Measurements from ENCODE around the gene TOP3B.

The TOP3B gene

DNA sequence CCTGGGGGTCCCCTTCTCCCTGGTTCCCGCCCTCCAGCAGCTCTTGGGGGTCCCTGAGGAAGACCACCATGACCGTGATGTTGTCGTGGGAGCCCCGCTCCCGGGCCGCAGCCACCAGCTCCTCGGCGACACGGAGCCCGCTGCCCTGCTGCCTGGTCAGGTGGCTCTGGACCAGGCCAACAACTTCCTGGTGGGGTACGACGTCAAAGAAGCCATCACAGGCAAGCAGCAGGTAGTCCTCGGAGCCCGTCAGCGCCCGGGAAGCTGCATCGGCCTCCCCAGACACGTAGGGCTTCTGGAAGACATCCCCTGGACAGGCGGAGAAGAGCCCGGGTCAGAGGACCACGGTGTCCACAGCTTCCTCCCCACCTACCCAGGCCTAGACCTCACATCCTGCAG lies 59.4 kb downstream of the TOP3B start:
- Histone ChIP-seq H3K4me1 (ENCODE audit: control insufficient read depth in 2 of 2, insufficient read depth in 2 of 2, low read length in 2 of 2) (no peaks in the 10 kb centered on the region), H3K4me3 (ENCODE audit: low read length in 2 of 2) (no peak overlapping the region), H3K27me3 (ENCODE audit: control insufficient read depth in 2 of 2, insufficient read depth in 2 of 2, low read length in 2 of 2) (no peaks in the 10 kb centered on the region), H3K9me3 (ENCODE audit: control insufficient read depth in 2 of 2, low read length in 2 of 2) (no peaks in the 10 kb centered on the region), H3K27ac (ENCODE audit: low read depth in 2 of 2, low read length in 2 of 2) (no peak overlapping the region), H3K9ac (ENCODE audit: low read depth in 1 of 2, low read length in 2 of 2) (no peak overlapping the region), H3K36me3 (ENCODE audit: control insufficient read depth in 2 of 2, insufficient read depth in 2 of 2, low read length in 2 of 2) (peaks cover 4 to 6% of the 10 kb centered on the region in 2 donors)

DNA sequence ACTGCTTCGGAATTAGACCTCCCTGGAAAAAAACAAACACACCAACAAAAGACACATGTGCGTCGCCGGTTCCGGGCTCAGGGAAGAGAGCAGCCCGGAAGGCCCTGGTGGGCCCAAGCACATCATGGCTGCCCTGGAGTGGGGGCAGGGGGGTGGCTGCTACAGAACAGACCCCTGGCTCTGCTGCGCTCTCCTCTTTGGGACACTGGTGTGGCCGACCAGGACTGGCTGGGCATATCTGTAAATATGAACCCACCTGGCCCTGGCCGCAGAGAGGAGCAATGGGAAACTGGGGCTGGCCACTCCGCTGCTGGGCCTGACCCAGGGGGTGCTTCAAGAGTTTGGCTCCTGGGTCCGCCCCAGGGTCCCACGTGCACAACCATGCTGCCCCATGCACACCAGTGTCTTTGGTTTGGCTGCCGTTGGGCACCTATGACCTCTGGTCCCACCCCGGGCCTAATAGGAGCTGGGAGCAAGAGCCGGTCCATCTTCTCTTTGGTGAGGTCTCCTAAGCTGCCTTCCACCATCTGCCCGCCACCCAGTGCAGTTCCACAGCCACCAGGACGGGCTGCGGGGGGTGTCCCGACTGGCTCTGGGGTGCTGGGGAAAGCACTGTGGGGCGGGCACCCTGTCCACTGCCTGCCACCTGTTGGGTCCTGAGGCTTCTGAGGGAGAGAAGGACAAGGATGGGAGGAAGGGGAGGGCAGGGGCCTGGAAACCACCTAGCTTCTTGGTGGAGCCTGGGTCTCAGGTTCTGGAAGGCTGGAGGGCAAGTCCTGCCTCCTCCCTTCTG lies 60.0 kb downstream of the TOP3B start:
- H3K9ac ChIP-seq (ENCODE audit: low read depth in 1 of 2, low read length in 2 of 2), result no peak overlapping the region
- no peaks in the 10 kb centered on the region for H3K9me3 ChIP-seq (ENCODE audit: control insufficient read depth in 2 of 2, low read length in 2 of 2)
- H3K4me3 ChIP-seq (ENCODE audit: low read length in 2 of 2), result no peak overlapping the region
- no peaks in the 10 kb centered on the region for H3K4me1 ChIP-seq (ENCODE audit: control insufficient read depth in 2 of 2, insufficient read depth in 2 of 2, low read length in 2 of 2)
- no peaks in the 10 kb centered on the region for H3K27me3 ChIP-seq (ENCODE audit: control insufficient read depth in 2 of 2, insufficient read depth in 2 of 2, low read length in 2 of 2)
- H3K36me3 ChIP-seq (ENCODE audit: control insufficient read depth in 2 of 2, insufficient read depth in 2 of 2, low read length in 2 of 2), result peaks cover 3 to 4% of the 10 kb centered on the region in 2 donors
- no peak overlapping the region for H3K27ac ChIP-seq (ENCODE audit: low read depth in 2 of 2, low read length in 2 of 2)

DNA sequence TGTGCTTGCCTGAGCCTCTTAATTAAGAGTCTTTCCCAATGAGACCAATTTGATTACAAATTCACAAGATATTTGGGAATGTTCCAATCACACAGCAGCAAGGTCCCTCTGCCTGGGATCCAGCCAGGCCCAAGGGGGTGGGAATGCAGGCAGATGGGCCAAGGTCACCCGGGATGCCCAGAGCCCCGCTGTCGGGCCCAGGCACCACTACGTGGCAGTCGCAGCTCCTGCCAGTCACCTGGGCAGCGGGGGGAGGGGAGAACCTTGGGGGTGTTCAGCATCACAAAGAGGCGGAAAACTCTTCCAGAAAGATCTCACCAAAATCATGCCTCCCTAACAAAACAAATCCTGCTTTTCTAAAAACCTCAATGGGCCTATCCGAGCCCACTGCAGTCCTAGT lies 60.9 kb downstream of the TOP3B start:
- H3K9ac ChIP-seq (ENCODE audit: low read depth in 1 of 2, low read length in 2 of 2), result no peak overlapping the region
- no peaks in the 10 kb centered on the region for H3K27me3 ChIP-seq (ENCODE audit: control insufficient read depth in 2 of 2, insufficient read depth in 2 of 2, low read length in 2 of 2)
- peaks cover 3 to 4% of the 10 kb centered on the region in 2 donors for H3K36me3 ChIP-seq (ENCODE audit: control insufficient read depth in 2 of 2, insufficient read depth in 2 of 2, low read length in 2 of 2)
- H3K4me1 ChIP-seq (ENCODE audit: control insufficient read depth in 2 of 2, insufficient read depth in 2 of 2, low read length in 2 of 2), result no peaks in the 10 kb centered on the region
- H3K9me3 ChIP-seq (ENCODE audit: control insufficient read depth in 2 of 2, low read length in 2 of 2), result no peaks in the 10 kb centered on the region
- H3K27ac ChIP-seq (ENCODE audit: low read depth in 2 of 2, low read length in 2 of 2), result no peak overlapping the region
- no peak overlapping the region for H3K4me3 ChIP-seq (ENCODE audit: low read length in 2 of 2)

DNA sequence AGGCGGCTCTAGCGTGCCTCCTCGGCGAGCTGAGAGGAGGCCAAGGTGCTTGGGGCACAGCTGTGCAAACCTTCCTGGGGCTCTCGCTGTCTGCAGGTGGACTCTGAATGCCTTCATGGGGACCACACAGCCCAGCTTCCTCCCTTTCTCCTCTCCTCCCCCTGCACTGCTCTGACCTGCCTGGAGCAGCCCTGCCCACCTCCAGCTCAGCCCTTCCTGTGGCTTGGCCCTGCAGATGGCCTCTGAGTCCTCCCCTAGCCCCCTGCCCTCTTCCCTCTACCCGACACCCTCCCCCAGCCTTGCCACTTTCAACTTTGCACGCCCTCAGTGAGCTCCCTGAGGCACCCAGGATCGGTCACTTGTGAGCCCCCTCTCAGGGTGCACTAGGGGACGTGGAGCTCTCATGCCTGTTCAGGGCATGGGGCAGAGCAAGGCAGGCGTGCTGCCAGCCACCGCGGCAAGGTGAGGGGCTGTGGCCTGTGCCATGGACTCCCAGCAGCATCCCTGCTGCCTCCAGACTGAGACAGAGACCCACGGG lies 61.3 kb downstream of the TOP3B start:
- Histone ChIP-seq H3K4me3 (ENCODE audit: low read length in 2 of 2) (no peak overlapping the region), H3K9ac (ENCODE audit: low read depth in 1 of 2, low read length in 2 of 2) (no peak overlapping the region), H3K9me3 (ENCODE audit: control insufficient read depth in 2 of 2, low read length in 2 of 2) (no peaks in the 10 kb centered on the region), H3K36me3 (ENCODE audit: control insufficient read depth in 2 of 2, insufficient read depth in 2 of 2, low read length in 2 of 2) (peaks cover 0 to 3% of the 10 kb centered on the region in 2 donors), H3K4me1 (ENCODE audit: control insufficient read depth in 2 of 2, insufficient read depth in 2 of 2, low read length in 2 of 2) (no peaks in the 10 kb centered on the region), H3K27ac (ENCODE audit: low read depth in 2 of 2, low read length in 2 of 2) (no peak overlapping the region), H3K27me3 (ENCODE audit: control insufficient read depth in 2 of 2, insufficient read depth in 2 of 2, low read length in 2 of 2) (no peaks in the 10 kb centered on the region)

DNA sequence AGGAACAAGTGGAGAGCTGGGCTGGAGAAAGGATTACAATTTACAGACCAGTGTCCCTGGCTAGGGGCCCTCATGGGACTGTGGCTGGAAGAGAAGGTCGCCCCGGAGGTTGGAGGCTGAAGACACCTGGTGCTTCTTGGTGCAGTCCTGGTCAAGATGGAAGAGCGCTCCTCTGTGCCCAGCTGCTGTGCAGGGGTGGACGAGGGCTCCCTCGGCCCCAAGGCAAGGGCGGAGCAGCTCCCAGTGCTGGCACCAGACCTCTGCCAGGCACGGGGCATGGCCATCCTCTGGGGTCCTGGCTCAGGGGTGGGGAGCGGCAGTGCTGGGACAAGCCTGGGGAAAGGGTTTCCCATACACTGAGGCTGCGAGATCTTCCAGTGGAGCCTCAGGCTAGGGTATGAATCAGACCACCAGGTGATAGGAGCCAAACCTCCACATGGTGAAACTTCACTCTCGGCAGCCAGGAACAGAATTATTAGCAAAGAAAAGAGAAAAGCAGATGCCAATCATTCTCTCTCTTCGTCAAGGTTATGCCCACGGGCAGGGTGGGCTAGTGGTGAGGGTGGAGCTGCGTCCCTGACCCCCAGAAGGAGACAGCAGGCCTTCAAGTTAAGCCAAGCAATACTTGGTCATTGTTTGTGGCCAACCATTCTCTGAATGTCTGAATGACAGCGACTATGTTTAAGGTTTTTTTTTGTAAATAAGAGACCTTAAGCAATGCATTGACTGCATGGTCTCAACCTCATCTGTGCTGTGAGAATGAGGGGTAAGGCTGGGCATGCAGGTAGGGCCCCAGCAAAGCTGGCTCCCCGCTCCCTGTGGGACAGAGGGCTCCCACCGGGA lies 62.0 kb downstream of the TOP3B start:
- H3K36me3 ChIP-seq (ENCODE audit: control insufficient read depth in 2 of 2, insufficient read depth in 2 of 2, low read length in 2 of 2), result peaks cover 0 to 3% of the 10 kb centered on the region in 2 donors
- H3K4me3 ChIP-seq (ENCODE audit: low read length in 2 of 2), result no peak overlapping the region
- no peaks in the 10 kb centered on the region for H3K9me3 ChIP-seq (ENCODE audit: control insufficient read depth in 2 of 2, low read length in 2 of 2)
- no peak overlapping the region for H3K9ac ChIP-seq (ENCODE audit: low read depth in 1 of 2, low read length in 2 of 2)
- H3K4me1 ChIP-seq (ENCODE audit: control insufficient read depth in 2 of 2, insufficient read depth in 2 of 2, low read length in 2 of 2), result no peaks in the 10 kb centered on the region
- H3K27me3 ChIP-seq (ENCODE audit: control insufficient read depth in 2 of 2, insufficient read depth in 2 of 2, low read length in 2 of 2), result no peaks in the 10 kb centered on the region
- no peak overlapping the region for H3K27ac ChIP-seq (ENCODE audit: low read depth in 2 of 2, low read length in 2 of 2)

DNA sequence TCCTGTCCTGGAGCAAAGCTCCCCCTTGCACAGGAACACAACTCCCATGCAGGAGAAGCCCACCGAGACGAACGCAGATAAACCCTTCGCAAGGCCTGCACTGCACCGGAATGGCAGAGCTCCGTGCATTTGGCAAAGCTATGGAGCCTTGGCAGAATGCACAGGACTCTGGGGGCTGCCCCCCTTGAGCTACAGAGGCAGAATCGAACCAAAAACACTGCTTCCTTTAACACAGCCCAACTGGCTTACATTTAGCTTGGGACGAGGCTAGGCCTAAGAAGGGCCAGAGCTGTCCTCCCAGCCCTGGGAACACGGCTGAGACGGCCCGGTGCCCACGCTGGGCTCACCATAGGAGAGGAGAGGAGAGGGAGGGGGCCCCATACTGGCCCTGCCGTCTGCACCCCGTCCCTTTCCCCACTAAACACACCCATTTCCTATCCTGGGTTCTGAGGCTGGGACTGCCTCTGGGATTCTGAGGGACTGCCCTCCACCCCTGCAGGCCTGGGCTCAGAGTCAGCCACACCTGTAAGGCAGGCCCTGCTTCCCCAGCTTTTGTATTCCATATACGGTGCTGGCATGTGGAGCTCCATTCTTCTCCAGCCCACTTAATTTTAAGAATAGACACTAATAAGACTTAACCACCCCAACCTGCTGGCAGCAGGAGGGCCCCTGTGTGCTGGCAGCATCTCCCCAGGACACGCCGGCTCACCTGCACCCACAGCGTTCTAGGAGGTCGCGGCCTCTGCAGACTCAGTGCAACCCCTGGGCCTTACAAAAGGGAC lies 62.9 kb downstream of the TOP3B start:
- no peaks in the 10 kb centered on the region for H3K27me3 ChIP-seq (ENCODE audit: control insufficient read depth in 2 of 2, insufficient read depth in 2 of 2, low read length in 2 of 2)
- peaks cover 0 to 3% of the 10 kb centered on the region in 2 donors for H3K36me3 ChIP-seq (ENCODE audit: control insufficient read depth in 2 of 2, insufficient read depth in 2 of 2, low read length in 2 of 2)
- no peaks in the 10 kb centered on the region for H3K4me1 ChIP-seq (ENCODE audit: control insufficient read depth in 2 of 2, insufficient read depth in 2 of 2, low read length in 2 of 2)
- H3K9ac ChIP-seq (ENCODE audit: low read depth in 1 of 2, low read length in 2 of 2), result no peak overlapping the region
- H3K27ac ChIP-seq (ENCODE audit: low read depth in 2 of 2, low read length in 2 of 2), result no peak overlapping the region
- no peaks in the 10 kb centered on the region for H3K9me3 ChIP-seq (ENCODE audit: control insufficient read depth in 2 of 2, low read length in 2 of 2)
- no peak overlapping the region for H3K4me3 ChIP-seq (ENCODE audit: low read length in 2 of 2)

DNA sequence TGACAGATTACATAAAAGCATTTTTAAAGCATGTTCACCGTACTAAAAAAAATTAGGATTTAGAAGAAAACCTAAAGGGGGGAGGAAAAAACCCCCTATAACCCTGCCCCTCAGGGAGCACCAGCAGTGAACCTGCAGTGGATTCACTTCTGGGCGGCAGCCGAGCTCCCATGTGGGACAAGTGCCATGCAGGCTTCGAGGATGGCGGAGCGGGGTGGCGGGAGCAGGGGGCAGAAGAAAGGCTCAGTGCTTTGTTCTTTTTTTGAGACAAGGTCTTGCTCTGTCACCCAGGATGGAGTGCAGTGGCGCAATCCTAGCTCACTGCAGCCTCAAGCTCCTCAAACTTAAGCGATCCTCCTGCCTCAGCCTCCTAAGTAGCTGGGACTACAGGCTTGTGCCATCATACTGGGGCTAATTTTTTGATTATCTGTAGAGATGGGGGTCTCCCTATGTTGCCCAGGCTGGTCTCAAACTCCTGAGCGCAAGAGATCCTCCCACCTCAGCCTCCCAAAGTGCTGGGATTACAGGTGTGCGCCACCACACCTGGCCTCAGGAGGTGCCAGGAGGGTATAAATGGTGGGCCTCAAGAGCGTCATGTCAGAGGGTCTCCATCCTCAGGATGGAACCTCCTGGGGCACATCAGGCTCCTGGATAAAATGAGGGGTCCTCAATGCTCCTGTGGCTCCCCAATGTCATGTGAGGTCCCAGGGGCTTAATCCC lies 64.0 kb downstream of the TOP3B start:
- no peaks in the 10 kb centered on the region for H3K27me3 ChIP-seq (ENCODE audit: control insufficient read depth in 2 of 2, insufficient read depth in 2 of 2, low read length in 2 of 2)
- H3K36me3 ChIP-seq (ENCODE audit: control insufficient read depth in 2 of 2, insufficient read depth in 2 of 2, low read length in 2 of 2), result no peaks in the 10 kb centered on the region

DNA sequence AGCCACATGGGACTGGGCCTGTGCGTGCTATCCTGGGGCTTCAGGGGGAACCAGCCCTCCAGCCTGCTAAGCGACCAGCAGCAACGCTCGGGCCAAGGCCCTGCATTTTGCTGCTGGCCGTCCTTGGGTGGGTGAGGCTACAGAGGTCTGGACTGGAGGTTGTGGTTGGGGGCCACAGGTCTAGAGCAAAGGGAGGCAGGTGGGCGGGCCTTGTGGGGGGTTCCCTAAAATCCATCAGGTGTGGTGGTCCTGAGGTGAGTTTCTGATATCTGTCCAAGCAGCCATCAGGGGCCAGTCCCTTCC lies 64.7 kb downstream of the TOP3B start:
- Histone ChIP-seq H3K27me3 (ENCODE audit: control insufficient read depth in 2 of 2, insufficient read depth in 2 of 2, low read length in 2 of 2) (no peaks in the 10 kb centered on the region), H3K9me3 (ENCODE audit: control insufficient read depth in 2 of 2, low read length in 2 of 2) (no peaks in the 10 kb centered on the region), H3K4me1 (ENCODE audit: control insufficient read depth in 2 of 2, insufficient read depth in 2 of 2, low read length in 2 of 2) (no peaks in the 10 kb centered on the region), H3K27ac (ENCODE audit: low read depth in 2 of 2, low read length in 2 of 2) (no peak overlapping the region), H3K36me3 (ENCODE audit: control insufficient read depth in 2 of 2, insufficient read depth in 2 of 2, low read length in 2 of 2) (no peaks in the 10 kb centered on the region), H3K4me3 (ENCODE audit: low read length in 2 of 2) (no peak overlapping the region), H3K9ac (ENCODE audit: low read depth in 1 of 2, low read length in 2 of 2) (no peak overlapping the region)

More for the DNA sequence above, 64.0 kb downstream of the TOP3B start:
- no peak overlapping the region for H3K9ac ChIP-seq (ENCODE audit: low read depth in 1 of 2, low read length in 2 of 2)
- H3K27ac ChIP-seq (ENCODE audit: low read depth in 2 of 2, low read length in 2 of 2), result no peak overlapping the region
- H3K4me1 ChIP-seq (ENCODE audit: control insufficient read depth in 2 of 2, insufficient read depth in 2 of 2, low read length in 2 of 2), result no peaks in the 10 kb centered on the region
- H3K9me3 ChIP-seq (ENCODE audit: control insufficient read depth in 2 of 2, low read length in 2 of 2), result no peaks in the 10 kb centered on the region
- H3K4me3 ChIP-seq (ENCODE audit: low read length in 2 of 2), result no peak overlapping the region

DNA sequence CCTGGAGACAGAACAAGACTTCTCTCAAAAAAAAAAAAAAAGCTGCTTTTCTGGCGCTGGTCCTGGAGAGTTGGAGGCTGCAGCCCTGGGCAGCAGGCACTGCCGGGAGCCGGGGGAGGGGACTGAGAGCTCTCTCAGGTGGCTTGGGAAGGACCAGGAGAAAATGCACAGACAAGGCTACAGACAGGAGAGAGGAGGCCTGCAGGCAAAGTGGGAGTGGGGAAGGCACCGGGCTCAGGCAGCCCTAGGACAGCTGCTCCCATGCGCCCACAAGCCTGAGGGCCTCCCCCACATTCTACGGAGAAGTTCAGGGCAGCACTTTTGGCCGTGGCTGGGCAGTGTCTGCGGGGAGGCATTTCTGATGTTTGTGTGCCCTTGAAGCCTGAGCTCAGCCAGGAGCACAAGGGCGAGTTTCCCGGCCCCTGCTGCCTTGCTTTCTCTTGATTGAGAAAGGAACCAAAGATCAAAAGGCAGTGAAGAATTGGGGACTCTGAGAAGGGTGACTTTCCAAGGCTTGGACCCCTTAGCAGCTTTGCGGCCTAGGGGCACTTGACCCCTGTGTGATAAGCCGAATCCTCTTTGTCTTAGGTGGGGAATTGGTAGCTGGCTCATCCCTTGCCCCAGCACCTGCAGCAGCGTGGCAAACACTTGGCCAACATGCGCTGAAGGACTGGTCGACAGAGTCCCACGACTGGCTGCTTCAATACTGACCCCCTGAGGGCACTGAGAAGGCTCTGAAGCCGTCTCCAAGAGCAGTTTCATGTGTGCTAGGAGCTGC lies 65.2 kb downstream of the TOP3B start:
- no peaks in the 10 kb centered on the region for H3K4me1 ChIP-seq (ENCODE audit: control insufficient read depth in 2 of 2, insufficient read depth in 2 of 2, low read length in 2 of 2)
- no peaks in the 10 kb centered on the region for H3K36me3 ChIP-seq (ENCODE audit: control insufficient read depth in 2 of 2, insufficient read depth in 2 of 2, low read length in 2 of 2)
- H3K27ac ChIP-seq (ENCODE audit: low read depth in 2 of 2, low read length in 2 of 2), result no peak overlapping the region
- H3K9ac ChIP-seq (ENCODE audit: low read depth in 1 of 2, low read length in 2 of 2), result no peak overlapping the region
- no peaks in the 10 kb centered on the region for H3K9me3 ChIP-seq (ENCODE audit: control insufficient read depth in 2 of 2, low read length in 2 of 2)
- H3K4me3 ChIP-seq (ENCODE audit: low read length in 2 of 2), result no peak overlapping the region
- no peaks in the 10 kb centered on the region for H3K27me3 ChIP-seq (ENCODE audit: control insufficient read depth in 2 of 2, insufficient read depth in 2 of 2, low read length in 2 of 2)
